MM.1S (cell line): ENCODE results near the gene TAOK1.

Experiments
- DNase-seq: peaks from one replicate; pipeline ENCODE4 v3.0.0-alpha.2; 2015
- H2AFZ ChIP-seq: fragments of 300-600 bp; sonication (generic); 2 replicates; pipeline ENCODE4 v1.6.0; 2016; ENCODE audit warnings: antibody characterized with exemption, low read length
- H3F3A ChIP-seq: fragments of 300-600 bp; sonication (generic); 2 replicates; pipeline ENCODE4 v1.6.1; 2016; ENCODE audit warnings: mild to moderate bottlenecking, antibody characterized with exemption, low read length, moderate library complexity, mixed read lengths; ENCODE audit not compliant: insufficient read depth
- H3K27ac ChIP-seq: fragments of 300-600 bp; sonication (generic); 2 replicates; pipeline ENCODE4 v1.5.1; 2016; ENCODE audit warnings: mild to moderate bottlenecking, low read length
- H3K27me3 ChIP-seq: fragments of 300-600 bp; sonication (generic); replicated peaks from 2 replicates; pipeline ENCODE4 v1.6.0; 2016; ENCODE audit warnings: low read length; ENCODE audit not compliant: insufficient read depth
- H3K36me3 ChIP-seq: fragments of 300-600 bp; sonication (generic); replicated peaks from 2 replicates; pipeline ENCODE4 v1.6.1; 2016; ENCODE audit warnings: mild to moderate bottlenecking, low read length, mixed read lengths; ENCODE audit not compliant: insufficient read depth
- H3K4me1 ChIP-seq: fragments of 300-600 bp; sonication (generic); 2 replicates; pipeline ENCODE4 v1.6.1; 2016; ENCODE audit warnings: low read length, mixed read lengths
- H3K4me2 ChIP-seq: fragments of 300-600 bp; sonication (generic); 2 replicates; pipeline ENCODE4 v1.6.0; 2016; ENCODE audit warnings: low read depth, low read length
- H3K4me3 ChIP-seq: fragments of 300-600 bp; sonication (generic); 2 replicates; pipeline ENCODE4 v1.5.1; 2016; ENCODE audit warnings: low read length, mixed read lengths
- H3K79me2 ChIP-seq: fragments of 300-600 bp; sonication (generic); 2 replicates; pipeline ENCODE4 v1.6.1; 2016; ENCODE audit warnings: mixed run types, low read length, mixed read lengths
- H3K9ac ChIP-seq: fragments of 300-600 bp; sonication (generic); 2 replicates; pipeline ENCODE4 v1.6.1; 2016; ENCODE audit warnings: low read length, mixed read lengths
- H3K9me2 ChIP-seq: fragments of 300-600 bp; sonication (generic); replicated peaks from 2 replicates; pipeline ENCODE4 v1.6.1; 2016; ENCODE audit warnings: mild to moderate bottlenecking, low read length, mixed read lengths; ENCODE audit not compliant: insufficient read depth
- H3K9me3 ChIP-seq: fragments of 300-600 bp; sonication (generic); replicated peaks from 2 replicates; pipeline ENCODE4 v1.6.1; 2016; ENCODE audit warnings: mild to moderate bottlenecking, low read length, mixed read lengths; ENCODE audit not compliant: insufficient read depth
- H4K20me1 ChIP-seq: fragments of 300-600 bp; sonication (generic); 2 replicates; pipeline ENCODE4 v1.6.1; 2016; ENCODE audit warnings: mild to moderate bottlenecking, low read length, moderate library complexity, mixed read lengths; ENCODE audit not compliant: insufficient read depth
- EZH2 ChIP-seq: fragments of 300-600 bp; sonication (generic); optimal IDR thresholded peaks from 2 replicates; pipeline ENCODE3; 2017; ENCODE audit warnings: low read depth, mild to moderate bottlenecking, antibody characterized with exemption, low read length, mixed read lengths
- EZH2phosphoT487 ChIP-seq: fragments of 300-600 bp; sonication (generic); IDR thresholded peaks from 2 replicates; pipeline ENCODE4 v1.6.1; 2018; ENCODE audit warnings: antibody characterized with exemption, low read length
- TF ChIP-seq, protein P1 (sequence below): fragments of 300-600 bp; sonication (generic); IDR thresholded peaks from 2 replicates; pipeline ENCODE4 v1.5.1; 2016; ENCODE audit warnings: antibody characterized with exemption, low read length, mixed read lengths

The TAOK1 gene

GRCh38 chr17:29533976-29534375 lies 143.8 kb downstream of the TAOK1 start:
- no peak for DNase-seq
- no peaks in the 10 kb centered on the region for H3K9me2 ChIP-seq
- H3K27ac ChIP-seq = no peak overlapping the region
- no peaks in the 10 kb centered on the region for H3F3A ChIP-seq
- no peak overlapping the region for H2AFZ ChIP-seq
- no peaks in the 10 kb centered on the region for H3K27me3 ChIP-seq
- H3K9ac ChIP-seq = no peak overlapping the region
- no peak for TF ChIP-seq EZH2
- no peak for TF ChIP-seq EZH2phosphoT487
- no peaks in the 10 kb centered on the region for H3K79me2 ChIP-seq
- no peaks in the 10 kb centered on the region for H3K9me3 ChIP-seq
- no peak overlapping the region for H3K4me3 ChIP-seq
- no peak overlapping the region for H3K4me2 ChIP-seq
- no peaks in the 10 kb centered on the region for H3K4me1 ChIP-seq
- H3K36me3 ChIP-seq = no peaks in the 10 kb centered on the region
- H4K20me1 ChIP-seq = no peaks in the 10 kb centered on the region

- no peaks in the 10 kb centered on the region for H3F3A ChIP-seq
- H3K4me2 ChIP-seq = no peak overlapping the region
- no peak overlapping the region for H3K4me3 ChIP-seq
- TF ChIP-seq EZH2 (no peak), EZH2phosphoT487 (no peak)
- TF ChIP-seq, protein P1, sequence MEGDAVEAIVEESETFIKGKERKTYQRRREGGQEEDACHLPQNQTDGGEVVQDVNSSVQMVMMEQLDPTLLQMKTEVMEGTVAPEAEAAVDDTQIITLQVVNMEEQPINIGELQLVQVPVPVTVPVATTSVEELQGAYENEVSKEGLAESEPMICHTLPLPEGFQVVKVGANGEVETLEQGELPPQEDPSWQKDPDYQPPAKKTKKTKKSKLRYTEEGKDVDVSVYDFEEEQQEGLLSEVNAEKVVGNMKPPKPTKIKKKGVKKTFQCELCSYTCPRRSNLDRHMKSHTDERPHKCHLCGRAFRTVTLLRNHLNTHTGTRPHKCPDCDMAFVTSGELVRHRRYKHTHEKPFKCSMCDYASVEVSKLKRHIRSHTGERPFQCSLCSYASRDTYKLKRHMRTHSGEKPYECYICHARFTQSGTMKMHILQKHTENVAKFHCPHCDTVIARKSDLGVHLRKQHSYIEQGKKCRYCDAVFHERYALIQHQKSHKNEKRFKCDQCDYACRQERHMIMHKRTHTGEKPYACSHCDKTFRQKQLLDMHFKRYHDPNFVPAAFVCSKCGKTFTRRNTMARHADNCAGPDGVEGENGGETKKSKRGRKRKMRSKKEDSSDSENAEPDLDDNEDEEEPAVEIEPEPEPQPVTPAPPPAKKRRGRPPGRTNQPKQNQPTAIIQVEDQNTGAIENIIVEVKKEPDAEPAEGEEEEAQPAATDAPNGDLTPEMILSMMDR = no peak
- no peak overlapping the region for H3K27ac ChIP-seq
- H3K9ac ChIP-seq = no peak overlapping the region
- no peaks in the 10 kb centered on the region for H3K79me2 ChIP-seq
- no peak overlapping the region for H2AFZ ChIP-seq
- no peaks in the 10 kb centered on the region for H3K27me3 ChIP-seq
- H3K9me2 ChIP-seq = no peaks in the 10 kb centered on the region
- H3K4me1 ChIP-seq = no peaks in the 10 kb centered on the region
- H3K36me3 ChIP-seq = 0 out of 2 replicates have a peak, but pooled peaks cover 6% of the 10 kb centered on the region
- no peaks in the 10 kb centered on the region for H4K20me1 ChIP-seq
- no peak for DNase-seq
- no peaks in the 10 kb centered on the region for H3K9me3 ChIP-seq
These were observed 153.9 kb downstream of the TAOK1 start for GRCh38 chr17:29544066-29544465.

DNA sequence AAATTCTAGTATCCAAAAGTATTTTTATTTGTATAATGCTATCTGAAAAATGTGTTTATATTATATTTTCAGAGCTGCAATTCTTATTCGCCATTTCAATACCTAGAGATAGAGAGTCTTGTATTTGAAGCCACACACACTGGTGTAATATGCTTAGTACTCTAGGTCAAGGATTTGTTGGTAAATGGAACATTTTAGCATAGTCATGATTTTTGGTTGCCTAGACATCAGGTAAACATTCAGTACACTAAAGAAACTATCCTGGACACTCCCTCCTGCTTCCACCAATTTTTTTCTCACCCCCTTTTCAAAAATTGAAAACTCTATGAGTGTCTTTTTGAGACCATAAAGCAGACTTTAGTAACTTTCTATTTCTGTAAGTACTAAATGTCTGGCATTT lies 155.9 kb downstream of the TAOK1 start:
- no peak for TF ChIP-seq EZH2
- TF ChIP-seq, protein P1 = no peak
- TF ChIP-seq EZH2phosphoT487 = no peak
- DNase-seq = no peak

DNA sequence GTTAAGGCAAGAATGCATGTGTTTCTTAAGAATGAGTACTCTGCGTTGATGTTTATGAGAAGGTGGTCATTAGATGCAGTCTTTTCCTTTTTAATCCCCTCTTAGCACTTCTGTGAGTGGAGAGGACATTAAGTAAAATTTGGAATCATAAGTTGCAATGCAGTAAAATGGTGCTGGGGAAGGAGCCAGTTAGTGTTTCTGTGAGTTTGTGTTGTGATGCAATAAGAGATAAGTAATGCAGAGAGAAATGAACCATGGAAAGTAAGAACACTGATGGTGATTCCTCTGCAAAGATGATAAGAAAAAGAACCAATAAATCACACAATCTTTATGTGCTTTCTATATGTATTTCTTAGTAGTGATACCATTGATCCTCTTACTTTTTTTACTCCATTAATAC lies 156.7 kb downstream of the TAOK1 start:
- Histone ChIP-seq H3K4me3 (no peak overlapping the region), H3F3A (no peaks in the 10 kb centered on the region), H3K79me2 (no peaks in the 10 kb centered on the region), H3K36me3 (0 out of 2 replicates have a peak, but pooled peaks cover 6% of the 10 kb centered on the region), H3K4me2 (no peak overlapping the region), H3K27me3 (no peaks in the 10 kb centered on the region), H3K9me3 (no peaks in the 10 kb centered on the region), H3K9ac (no peak overlapping the region), H4K20me1 (no peaks in the 10 kb centered on the region), H3K4me1 (no peaks in the 10 kb centered on the region), H3K27ac (no peak overlapping the region), H3K9me2 (no peaks in the 10 kb centered on the region), H2AFZ (no peak overlapping the region)
- TF ChIP-seq EZH2phosphoT487 (no peak), EZH2 (no peak)
- TF ChIP-seq, protein P1 = no peak
- DNase-seq = no peak

More for the DNA sequence above, 155.9 kb downstream of the TAOK1 start:
- Histone ChIP-seq H3K4me1 (no peaks in the 10 kb centered on the region), H3F3A (no peaks in the 10 kb centered on the region), H4K20me1 (no peaks in the 10 kb centered on the region), H3K36me3 (0 out of 2 replicates have a peak, but pooled peaks cover 6% of the 10 kb centered on the region), H3K9me2 (no peaks in the 10 kb centered on the region), H3K9ac (no peak overlapping the region), H3K4me3 (no peak overlapping the region), H3K79me2 (no peaks in the 10 kb centered on the region), H3K4me2 (no peak overlapping the region), H3K9me3 (no peaks in the 10 kb centered on the region), H3K27ac (no peak overlapping the region), H3K27me3 (no peaks in the 10 kb centered on the region), H2AFZ (no peak overlapping the region)
